ENCODE measurements around the gene B4GALT1. TPM values are rescaled to one million over a fixed set of nuclear protein-coding genes. Genes with fewer than 3 reads are reported as not detected.

Gene B4GALT1
- total RNA-seq, 1 experiment from 2014 or later: 121 TPM

- Mint-ChIP-seq H3K4me3 (ENCODE audit: unreplicated experiment) (no peak overlapping the region), H3K27ac (ENCODE audit: unreplicated experiment) (no peak overlapping the region), H3K9me3 (ENCODE audit: unreplicated experiment) (no peaks in the 10 kb centered on the region), H3K27me3 (ENCODE audit: insufficient read depth, unreplicated experiment) (no peaks in the 10 kb centered on the region), H3K36me3 (ENCODE audit: insufficient read depth, unreplicated experiment) (peaks cover 67% of the 10 kb centered on the region), H3K4me1 (ENCODE audit: low read depth, unreplicated experiment) (peaks cover 7% of the 10 kb centered on the region)
- H3K4me1 ChIP-seq: no peaks in the 10 kb centered on the region
- H3K4me3 ChIP-seq (ENCODE audit: low read depth, low read length): no peak overlapping the region
- no peaks in the 10 kb centered on the region for H3K9me3 ChIP-seq
- no peak for DNase-seq
- ChIA-PET CTCF (no interaction called here), POLR2A (no interaction called here)
- H3K27me3 ChIP-seq (replicated peaks; ENCODE audit: control insufficient read depth, insufficient read depth, low read length): no peaks in the 10 kb centered on the region
- BruUV-seq (replicated peaks): no TSS peak
- no peak for TF ChIP-seq CTCF (IDR thresholded peaks at IDR 0.05; ENCODE audit: insufficient read depth in 1 of 2, low read depth in 1 of 2, low read length in 1 of 2, severe bottlenecking in 1 of 2, unreplicated experiment in 1 of 2)
- intact Hi-C loops (cut with micrococcal nuclease; ENCODE audit: unreplicated experiment): loop anchor here (5.0 kb wide), 1 partner anchor 32 kb away; no protein-coding TSS in a partner anchor
- no peaks in the 10 kb centered on the region; the same call in 1 of the 2 replicates for H3K36me3 ChIP-seq (ENCODE audit: control insufficient read depth, insufficient read depth, low read length)
Observed at GRCh38 chr9:33114746-33115145, 52.4 kb downstream of the B4GALT1 start.

- H3K4me1 ChIP-seq: no peaks in the 10 kb centered on the region
- peaks cover 7% of the 10 kb centered on the region for H3K4me1 Mint-ChIP-seq (ENCODE audit: low read depth, unreplicated experiment)
- H3K4me3 ChIP-seq (ENCODE audit: low read depth, low read length): no peak overlapping the region
- H3K9me3 Mint-ChIP-seq (ENCODE audit: unreplicated experiment): no peaks in the 10 kb centered on the region
- H3K27me3 Mint-ChIP-seq (ENCODE audit: insufficient read depth, unreplicated experiment): no peaks in the 10 kb centered on the region
- intact Hi-C loops (cut with micrococcal nuclease; ENCODE audit: unreplicated experiment): no loop called here
- ChIA-PET CTCF (no interaction called here), POLR2A (no interaction called here)
- no peaks in the 10 kb centered on the region for H3K9me3 ChIP-seq
- H3K27ac Mint-ChIP-seq (ENCODE audit: unreplicated experiment): no peak overlapping the region
- H3K27me3 ChIP-seq (replicated peaks; ENCODE audit: control insufficient read depth, insufficient read depth, low read length): no peaks in the 10 kb centered on the region
- no peak overlapping the region for H3K4me3 Mint-ChIP-seq (ENCODE audit: unreplicated experiment)
- no peak for TF ChIP-seq CTCF (IDR thresholded peaks at IDR 0.05; ENCODE audit: insufficient read depth in 1 of 2, low read depth in 1 of 2, low read length in 1 of 2, severe bottlenecking in 1 of 2, unreplicated experiment in 1 of 2)
- H3K36me3 ChIP-seq (ENCODE audit: control insufficient read depth, insufficient read depth, low read length): no peaks in the 10 kb centered on the region; the same call in 1 of the 2 replicates
- BruUV-seq (replicated peaks): no TSS peak
- no peak for DNase-seq
- peaks cover 66% of the 10 kb centered on the region for H3K36me3 Mint-ChIP-seq (ENCODE audit: insufficient read depth, unreplicated experiment)
Observed at GRCh38 chr9:33113799-33114547, 53.2 kb downstream of the B4GALT1 start.

GRCh38 chr9:33112094-33112493, 55.0 kb downstream of the B4GALT1 start:
- no TSS peak for BruUV-seq (replicated peaks)
- no peak overlapping the region for H3K4me3 ChIP-seq (ENCODE audit: low read depth, low read length)
- Mint-ChIP-seq H3K9me3 (ENCODE audit: unreplicated experiment) (no peaks in the 10 kb centered on the region), H3K4me3 (ENCODE audit: unreplicated experiment) (no peak overlapping the region), H3K4me1 (ENCODE audit: low read depth, unreplicated experiment) (peaks cover 7% of the 10 kb centered on the region), H3K27me3 (ENCODE audit: insufficient read depth, unreplicated experiment) (no peaks in the 10 kb centered on the region), H3K27ac (ENCODE audit: unreplicated experiment) (peak overlapping the region; percentile 67), H3K36me3 (ENCODE audit: insufficient read depth, unreplicated experiment) (peaks cover 68% of the 10 kb centered on the region)
- intact Hi-C loops (cut with micrococcal nuclease; ENCODE audit: unreplicated experiment): no loop called here
- DNase-seq: no peak
- H3K4me1 ChIP-seq: no peaks in the 10 kb centered on the region; the same call in 1 of the 2 replicates
- no peaks in the 10 kb centered on the region for H3K9me3 ChIP-seq
- POLR2A ChIA-PET: no interaction called here
- H3K36me3 ChIP-seq (ENCODE audit: control insufficient read depth, insufficient read depth, low read length): no peaks in the 10 kb centered on the region; the same call in 1 of the 2 replicates
- TF ChIP-seq CTCF (IDR thresholded peaks at IDR 0.05; ENCODE audit: insufficient read depth in 1 of 2, low read depth in 1 of 2, low read length in 1 of 2, severe bottlenecking in 1 of 2, unreplicated experiment in 1 of 2): no peak
- H3K27me3 ChIP-seq (replicated peaks; ENCODE audit: control insufficient read depth, insufficient read depth, low read length): no peaks in the 10 kb centered on the region
- CTCF ChIA-PET: no interaction called here

All from Caco-2 (cell line).